H1 (cell line): ENCODE measurements around the gene EXOC2. TPM values are rescaled to one million over a fixed set of nuclear protein-coding genes. Genes with fewer than 3 reads are reported as not detected.

ENCODE experiments used
- KDM1A ChIP-seq: fragments of 200-600, 300-600 bp; sonication (generic); IDR thresholded peaks from 2 replicates; pipeline ENCODE4 v1.7.1; 2016; ENCODE audit warnings: mild to moderate bottlenecking, low read length, borderline replicate concordance
- POLR2AphosphoS5 ChIP-seq: IDR thresholded peaks from 2 replicates; pipeline ENCODE4 v1.6.1; 2011; ENCODE audit warnings: low read depth, low read length
- SIX5 ChIP-seq: IDR thresholded peaks from 2 replicates; pipeline ENCODE4 v1.6.1; 2011; ENCODE audit warnings: mild to moderate bottlenecking, low read depth, low read length
- TBP ChIP-seq: IDR thresholded peaks from 2 replicates; pipeline ENCODE4 v1.6.1; 2011; ENCODE audit warnings: low read depth, low read length, improper control_type of control experiment
- YY1 ChIP-seq: IDR thresholded peaks from 2 replicates; pipeline ENCODE4 v1.6.1; 2011; ENCODE audit warnings: low read depth, mild to moderate bottlenecking, low read length
- polyA plus RNA-seq, 7 experiments: library from polyadenylated mRNA; depleted of rRNA in 3 of 7; stranded (reverse) in 5 of 7; unstranded in 2 of 7; fragments of >200 nt in 5 of 7; fragments of 200-250 nt in 2 of 7; gene quantifications; 1 replicate in 5 of 7; 2 replicates in 1 of 7; 4 replicates in 1 of 7; pipeline versions ENCODE4 v1.2.1 to v1.2.3, GENCODE V29; 2011 to 2013; ENCODE audit warnings: missing spikeins in 2 of 7, mixed read lengths in 2 of 7
- total RNA-seq: library from RNA; stranded (reverse); fragmentation: NEBNext Ultra II Directional; extraction: Animal tissue kit (Norgen Biotek cat#: 25700); gene quantifications from 2 replicates; pipeline ENCODE4 v1.2.1, GENCODE V29; 2021

Gene EXOC2
- total and polyA plus RNA-seq, 2 of the 8 experiments (the other 6 are each of a cell fraction or from before 2014, with no cell fraction given): 25.5 to 44.4 TPM

- TF ChIP-seq TBP: no peak
- TF ChIP-seq POLR2AphosphoS5: no peak
- TF ChIP-seq YY1: no peak
- no peak for TF ChIP-seq KDM1A
- no peak for TF ChIP-seq SIX5
Observed at GRCh38 chr6:708237-708598, 15.3 kb upstream of the EXOC2 start (continued).
